SK-N-SH (cell line): ENCODE measurements around the gene DNMT3B.

ENCODE experiments used
- EZH2phosphoT487 ChIP-seq: fragments of 200-600 bp; sonication (generic); IDR thresholded peaks from 2 replicates; pipeline ENCODE4 v1.6.1; 2017; ENCODE audit warnings: low read depth, mixed run types, mild to moderate bottlenecking, antibody characterized with exemption, moderate library complexity, borderline replicate concordance
- JUND ChIP-seq: IDR thresholded peaks from 2 replicates; pipeline ENCODE4 v1.4.0; 2012
- MAX ChIP-seq: IDR thresholded peaks from 2 replicates; pipeline ENCODE4 v1.4.0; 2012; ENCODE audit warnings: low read depth
- POLR2AphosphoS5 ChIP-seq: IDR thresholded peaks from 2 replicates; pipeline ENCODE4 v1.6.1; 2012; ENCODE audit warnings: low read depth, low read length
- RAD21 ChIP-seq: IDR thresholded peaks from 2 replicates; pipeline ENCODE4 v1.6.1; 2012; ENCODE audit warnings: mild to moderate bottlenecking, low read length
- RFX5 ChIP-seq: IDR thresholded peaks from 2 replicates; pipeline ENCODE4 v1.6.1; 2012; ENCODE audit warnings: mild to moderate bottlenecking, improper control_type of control experiment, low read length
- TAF1 ChIP-seq: IDR thresholded peaks from 2 replicates; pipeline ENCODE4 v1.6.1; 2012; ENCODE audit warnings: low read depth, mild to moderate bottlenecking, low read length, moderate library complexity, borderline replicate concordance
- TCF12 ChIP-seq: IDR thresholded peaks from 2 replicates; pipeline ENCODE4 v1.4.0; 2012
- TEAD4 ChIP-seq: IDR thresholded peaks from 2 replicates; pipeline ENCODE4 v1.4.0; 2012; ENCODE audit warnings: mild to moderate bottlenecking, borderline replicate concordance; ENCODE audit not compliant: insufficient read depth
- YY1 ChIP-seq: IDR thresholded peaks from 2 replicates; pipeline ENCODE4 v1.4.0; 2012; ENCODE audit warnings: low read depth, mild to moderate bottlenecking
- TF ChIP-seq, protein P1 (sequence below): fragments of 200-600 bp; sonication (generic); IDR thresholded peaks from 2 replicates; pipeline ENCODE4 v1.6.1; 2017; ENCODE audit warnings: antibody characterized with exemption, mild to moderate bottlenecking, moderate library complexity
- TF ChIP-seq, protein P2 (sequence below): fragments of 150-350 bp; IDR thresholded peaks from 2 replicates; pipeline ENCODE4 v1.6.1; 2016; ENCODE audit warnings: mild to moderate bottlenecking, low read depth, low read length

DNA sequence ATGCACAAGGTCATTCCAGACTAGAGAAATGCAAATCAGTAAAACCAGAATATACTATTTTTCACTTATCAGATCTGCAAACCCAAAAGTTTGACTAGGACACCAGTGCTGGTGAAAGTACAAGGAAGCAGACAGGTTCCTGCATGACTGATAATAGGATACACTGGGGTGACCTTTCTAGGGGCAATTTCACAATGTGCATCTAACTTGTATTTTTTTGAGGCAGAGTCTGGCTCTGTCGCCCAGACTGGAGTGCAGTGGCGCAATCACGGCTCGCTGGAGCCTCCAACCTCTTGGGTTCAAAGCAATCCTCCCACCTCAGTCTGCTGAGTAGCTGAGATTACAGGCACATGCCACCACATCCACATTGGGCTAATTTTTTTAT lies 30.3 kb upstream of the DNMT3B start:
- no peak for TF ChIP-seq MAX
- no peak for TF ChIP-seq TAF1
- no peak for TF ChIP-seq RFX5
- TF ChIP-seq TEAD4, result no peak
- no peak for TF ChIP-seq YY1
- no peak for TF ChIP-seq EZH2phosphoT487
- TF ChIP-seq, protein P1, sequence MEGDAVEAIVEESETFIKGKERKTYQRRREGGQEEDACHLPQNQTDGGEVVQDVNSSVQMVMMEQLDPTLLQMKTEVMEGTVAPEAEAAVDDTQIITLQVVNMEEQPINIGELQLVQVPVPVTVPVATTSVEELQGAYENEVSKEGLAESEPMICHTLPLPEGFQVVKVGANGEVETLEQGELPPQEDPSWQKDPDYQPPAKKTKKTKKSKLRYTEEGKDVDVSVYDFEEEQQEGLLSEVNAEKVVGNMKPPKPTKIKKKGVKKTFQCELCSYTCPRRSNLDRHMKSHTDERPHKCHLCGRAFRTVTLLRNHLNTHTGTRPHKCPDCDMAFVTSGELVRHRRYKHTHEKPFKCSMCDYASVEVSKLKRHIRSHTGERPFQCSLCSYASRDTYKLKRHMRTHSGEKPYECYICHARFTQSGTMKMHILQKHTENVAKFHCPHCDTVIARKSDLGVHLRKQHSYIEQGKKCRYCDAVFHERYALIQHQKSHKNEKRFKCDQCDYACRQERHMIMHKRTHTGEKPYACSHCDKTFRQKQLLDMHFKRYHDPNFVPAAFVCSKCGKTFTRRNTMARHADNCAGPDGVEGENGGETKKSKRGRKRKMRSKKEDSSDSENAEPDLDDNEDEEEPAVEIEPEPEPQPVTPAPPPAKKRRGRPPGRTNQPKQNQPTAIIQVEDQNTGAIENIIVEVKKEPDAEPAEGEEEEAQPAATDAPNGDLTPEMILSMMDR, result no peak
- no peak for TF ChIP-seq JUND
- TF ChIP-seq, protein P2, sequence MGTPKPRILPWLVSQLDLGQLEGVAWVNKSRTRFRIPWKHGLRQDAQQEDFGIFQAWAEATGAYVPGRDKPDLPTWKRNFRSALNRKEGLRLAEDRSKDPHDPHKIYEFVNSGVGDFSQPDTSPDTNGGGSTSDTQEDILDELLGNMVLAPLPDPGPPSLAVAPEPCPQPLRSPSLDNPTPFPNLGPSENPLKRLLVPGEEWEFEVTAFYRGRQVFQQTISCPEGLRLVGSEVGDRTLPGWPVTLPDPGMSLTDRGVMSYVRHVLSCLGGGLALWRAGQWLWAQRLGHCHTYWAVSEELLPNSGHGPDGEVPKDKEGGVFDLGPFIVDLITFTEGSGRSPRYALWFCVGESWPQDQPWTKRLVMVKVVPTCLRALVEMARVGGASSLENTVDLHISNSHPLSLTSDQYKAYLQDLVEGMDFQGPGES, result no peak
- no peak for TF ChIP-seq POLR2AphosphoS5
- TF ChIP-seq RAD21, result no peak
- TF ChIP-seq TCF12, result no peak
